HCT116 (cell line): ENCODE results near the gene ATG12. TPM values are rescaled to one million over a fixed set of nuclear protein-coding genes. Genes with fewer than 3 reads are reported as not detected.

Experiments
- ATAC-seq: fragments of 200-7000 bp; cut with Tn5 transposase; 2 replicates; pipeline ENCODE4 v1.9.1; 2020; ENCODE audit warnings: mild to moderate bottlenecking, moderate library complexity
- BruUV-seq: library from RNA; stranded (reverse); fragments of 400-500 nt; replicated peaks from 2 replicates; lab custom pipeline; 2021; lab: Mats Ljungman, UMichigan
- CTCF ChIA-PET: fragments of 300-600 bp; sonication (Branson Sonifier 250); formaldehyde crosslinking; loops from one replicate; lab custom pipeline; 2021; ENCODE audit warnings: antibody characterized with exemption; lab: Charles Lee
- POLR2A ChIA-PET: fragments of 300-600, 350-600 bp; sonication (Branson Sonifier 250); formaldehyde crosslinking; loops from one replicate; lab custom pipeline; 2021; ENCODE audit warnings: antibody characterized with exemption; lab: Charles Lee
- RAD21 ChIA-PET, 2 experiments: fragments of 300-600 bp; sonication (Branson Sonifier 250); formaldehyde crosslinking; loops; one replicate each; lab custom pipeline; 2023; ENCODE audit warnings: low total read pairs in 2 of 2; ENCODE audit not compliant: uncharacterized antibody in 2 of 2, unreplicated experiment in 2 of 2, low non-redundant PET in 1 of 2; lab: Charles Lee
- DNase-seq: peaks from one replicate; pipeline ENCODE4 v3.0.0-alpha.2; 2010; ENCODE audit warnings: low read depth, low spot score
- H2AFZ ChIP-seq: fragments of 200-600 bp; shearing (Covaris generic), sonication (generic); 2 replicates; pipeline ENCODE4 v1.6.1; 2017; ENCODE audit warnings: low read depth, mixed run types, mixed read lengths, antibody characterized with exemption, low read length; ENCODE audit not compliant: poor library complexity, severe bottlenecking
- H3K27ac ChIP-seq: 2 replicates; pipeline ENCODE4 v1.5.1; 2012; ENCODE audit warnings: low read depth, low read length
- H3K27me3 ChIP-seq: fragments of 200-600 bp; sonication (generic); 2 replicates; pipeline ENCODE4 v1.6.1; 2016; ENCODE audit warnings: mixed run types, low read length, mixed read lengths; ENCODE audit not compliant: insufficient read depth
- H3K36me3 ChIP-seq, 2 experiments: fragments of 200-500 bp in 1 of 2; fragments of 200-600 bp in 1 of 2; sonication (Bioruptor generic) in 1 of 2; sonication (generic) in 1 of 2; 2 replicates each; pipeline versions ENCODE4 v1.5.1 to v1.6.1; 2014 to 2016; ENCODE audit warnings: low read length in 2 of 2, inconsistent platforms in 1 of 2, mixed read lengths in 1 of 2, mixed run types in 1 of 2; ENCODE audit not compliant: insufficient read depth in 2 of 2, control insufficient read depth in 1 of 2
- H3K4me1 ChIP-seq, 2 experiments: fragments of 200-600 bp in 1 of 2; sonication (generic) in 1 of 2; 2 replicates each; pipeline versions ENCODE4 v1.5.1 to v1.6.1; 2012 to 2017; ENCODE audit warnings: low read length in 2 of 2, inconsistent platforms in 1 of 2, mild to moderate bottlenecking in 1 of 2, mixed read lengths in 1 of 2, mixed run types in 1 of 2, moderate library complexity in 1 of 2; ENCODE audit not compliant: insufficient read depth in 2 of 2, control insufficient read depth in 1 of 2
- H3K4me2 ChIP-seq: fragments of 200-600 bp; sonication (generic); 2 replicates; pipeline ENCODE4 v1.6.1; 2017; ENCODE audit warnings: mixed run types, low read length, mixed read lengths
- H3K4me3 ChIP-seq, 2 experiments: fragments of 200-600 bp in 1 of 2; sonication (generic) in 1 of 2; replicated peaks in 1 of 2; 2 replicates each; pipeline ENCODE4 v1.5.1; 2011 to 2016; ENCODE audit warnings: low read length in 2 of 2, control low read depth in 1 of 2, low read depth in 1 of 2, mild to moderate bottlenecking in 1 of 2, mixed read lengths in 1 of 2, mixed run types in 1 of 2
- H3K79me2 ChIP-seq: fragments of 200-600 bp; sonication (generic); 2 replicates; pipeline ENCODE4 v1.6.1; 2017; ENCODE audit warnings: mild to moderate bottlenecking, mixed run types, low read length, moderate library complexity, mixed read lengths; ENCODE audit not compliant: insufficient read depth
- H3K9ac ChIP-seq: fragments of 200-600 bp; sonication (generic); 2 replicates; pipeline ENCODE4 v1.6.1; 2016; ENCODE audit warnings: low read length, mixed read lengths
- H3K9me2 ChIP-seq: fragments of 200-600 bp; sonication (generic), shearing (Covaris generic); 2 replicates; pipeline ENCODE4 v1.6.1; 2017; ENCODE audit warnings: mixed run types, mild to moderate bottlenecking, moderate library complexity; ENCODE audit not compliant: insufficient read depth
- H3K9me3 ChIP-seq, 2 experiments: fragments of 200-500 bp in 1 of 2; fragments of 200-600 bp in 1 of 2; sonication (Bioruptor generic) in 1 of 2; sonication (generic) in 1 of 2; 2 replicates each; pipeline ENCODE4 v1.6.1; 2014 to 2017; ENCODE audit warnings: low read length in 2 of 2, mixed read lengths in 2 of 2, inconsistent platforms in 1 of 2, low read depth in 1 of 2, mild to moderate bottlenecking in 1 of 2, mixed run types in 1 of 2, moderate library complexity in 1 of 2; ENCODE audit not compliant: control insufficient read depth in 1 of 2, insufficient read depth in 1 of 2
- H4K20me1 ChIP-seq: fragments of 200-600 bp; sonication (generic), shearing (Covaris generic); 2 replicates; pipeline ENCODE4 v1.6.1; 2017; ENCODE audit warnings: mixed run types, mild to moderate bottlenecking, moderate library complexity; ENCODE audit not compliant: insufficient read depth
- CBX3 ChIP-seq: IDR thresholded peaks from 2 replicates; pipeline ENCODE4 v1.6.1; 2012; ENCODE audit warnings: low read depth
- CTCF ChIP-seq, 3 experiments: fragments of 200-600 bp in 1 of 3; sonication (generic) in 1 of 3; IDR thresholded peaks in 2 of 3; conservative IDR thresholded peaks in 1 of 3; 2 replicates each; pipeline ENCODE4 v1.5.1; 2012 to 2017; ENCODE audit warnings: low read depth in 2 of 3, low read length in 2 of 3, antibody characterized with exemption in 1 of 3, borderline replicate concordance in 1 of 3, control low read depth in 1 of 3, mild to moderate bottlenecking in 1 of 3, mixed read lengths in 1 of 3, mixed run types in 1 of 3, moderate library complexity in 1 of 3; ENCODE audit not compliant: insufficient read depth in 1 of 3
- FOSL1 ChIP-seq: IDR thresholded peaks from 2 replicates; pipeline ENCODE4 v1.6.1; 2012; ENCODE audit warnings: low read depth
- MAX ChIP-seq: IDR thresholded peaks from 2 replicates; pipeline ENCODE4 v1.6.1; 2012
- POLR2AphosphoS5 ChIP-seq: IDR thresholded peaks from 2 replicates; pipeline ENCODE4 v1.6.1; 2011; ENCODE audit warnings: mild to moderate bottlenecking, low read depth, low read length, moderate library complexity
- SRF ChIP-seq: IDR thresholded peaks from 2 replicates; pipeline ENCODE4 v1.6.1; 2012; ENCODE audit warnings: low read depth
- YY1 ChIP-seq: IDR thresholded peaks from 2 replicates; pipeline ENCODE4 v1.6.1; 2011; ENCODE audit warnings: low read length, low read depth, moderate library complexity, mild to moderate bottlenecking; ENCODE audit not compliant: insufficient replicate concordance; ENCODE audit errors: extremely low read depth
- ZNF274 ChIP-seq: fragments of 200-500 bp; sonication (Bioruptor generic); IDR thresholded peaks from 2 replicates; pipeline ENCODE4 v1.6.1; 2014; ENCODE audit warnings: mild to moderate bottlenecking, low read depth, low read length, inconsistent platforms
- intact Hi-C: fragments of 100-400 bp; cut with micrococcal nuclease; formaldehyde crosslinking; loops from 2 replicates; pipeline ENCODE4 v1.10.0; 2022
- total RNA-seq: library from RNA; stranded (reverse); gene quantifications from one replicate; pipeline ENCODE4 v1.2.1, GENCODE V29; 2021; ENCODE audit not compliant: unreplicated experiment

Gene ATG12
- total RNA-seq, 1 experiment from 2014 or later = 270 TPM

- ChIA-PET RAD21 (no interaction called here), POLR2A (no interaction called here), CTCF (interaction anchor here (1.4 kb wide), 1 partner anchor 13 kb away, joined by 6 read pairs; no protein-coding TSS in a partner anchor)
- Histone ChIP-seq H3K27ac (no peak overlapping the region), H3K9me3 (no peaks in the 10 kb centered on the region), H3K4me2 (no peak overlapping the region), H2AFZ (no peak overlapping the region), H4K20me1 (0 out of 2 replicates have a peak, but pooled peaks cover 10% of the 10 kb centered on the region), H3K9me2 (no peaks in the 10 kb centered on the region), H3K36me3 (peaks cover 0 to 49% of the 10 kb centered on the region in 2 experiments; a peak in 3 of 4 replicates), H3K27me3 (no peaks in the 10 kb centered on the region), H3K9ac (no peak overlapping the region), H3K4me1 (peaks cover 18 to 27% of the 10 kb centered on the region in 2 experiments), H3K79me2 (peaks cover 100% of the 10 kb centered on the region), H3K4me3 (no peak overlapping the region)
- DNase-seq = no peak
- no TSS peak for BruUV-seq
- intact Hi-C loops = no loop called here
- peak; percentile 74 for ATAC-seq
- TF ChIP-seq ZNF274 (no peak), MAX (no peak), SRF (no peak), FOSL1 (no peak), YY1 (no peak), CTCF (IDR thresholded peaks at IDR 0.05 in 2 of 3, conservative IDR thresholded peaks at IDR 0.05 in 1 of 3; ENCODE audit: borderline replicate concordance in 1 of 3, insufficient read depth in 1 of 3, low read depth in 2 of 3, low read length in 2 of 3) (peak in 2 of 3 experiments; percentile 51; a peak in 4 of 6 replicates), CBX3 (no peak), POLR2AphosphoS5 (no peak)
Observed at GRCh38 chr5:115875447-115875846, 34.1 kb upstream of the ATG12 start.
